Tibial nerve (tissue), 4 donors: Measurements from ENCODE around the gene TMOD4. TPM values are rescaled to one million over a fixed set of nuclear protein-coding genes. Genes with fewer than 3 reads are reported as not detected.

ENCODE experiments used
- DNase-seq, 2 donors: peaks; one replicate each; pipeline ENCODE4 v3.0.0-alpha.2; 2019; ENCODE audit warnings: low spot score in 2 of 2
- H3K27ac ChIP-seq, 4 donors: fragments of 200-600 bp; sonication (generic) in 3 of 4; one replicate each; pipeline ENCODE4 v1.5.1; 2017 to 2019; ENCODE audit warnings: mild to moderate bottlenecking in 1 of 4
- H3K27me3 ChIP-seq, 2 donors: fragments of 200-600 bp; sonication (generic) in 1 of 2; one replicate each; pipeline versions ENCODE4 v1.5.1 to v1.6.0; 2017 to 2019
- H3K36me3 ChIP-seq, 3 donors: fragments of 200-600 bp; sonication (generic); one replicate each; pipeline ENCODE4 v1.5.1; 2018 to 2019
- H3K4me1 ChIP-seq, 4 donors: fragments of 200-600 bp; sonication (generic) in 3 of 4; one replicate each; pipeline ENCODE4 v1.5.1; 2017 to 2019
- H3K4me3 ChIP-seq, 4 donors: fragments of 200-600 bp; sonication (generic) in 3 of 4; one replicate each; pipeline ENCODE4 v1.5.1; 2017 to 2019; ENCODE audit warnings: mild to moderate bottlenecking in 1 of 4, moderate library complexity in 1 of 4
- H3K9me3 ChIP-seq, 4 donors: fragments of 200-600 bp; sonication (generic) in 3 of 4; one replicate each; pipeline ENCODE4 v1.5.1; 2017 to 2019
- EP300 ChIP-seq, 2 donors: sonication (generic); formaldehyde crosslinking; IDR thresholded peaks; one replicate each; pipeline ENCODE4 v1.6.1; 2017; ENCODE audit warnings: antibody characterized with exemption in 2 of 2, mild to moderate bottlenecking in 1 of 2
- POLR2A ChIP-seq, 2 donors: fragments of 450-650 bp; IDR thresholded peaks; one replicate each; pipeline ENCODE4 v1.6.1; 2017; ENCODE audit warnings: antibody characterized with exemption in 2 of 2, mild to moderate bottlenecking in 2 of 2, moderate library complexity in 2 of 2
- WGBS, 2 donors: methylation state at CpG; one replicate each; pipeline ENCODE4 v1.1.5; 2018; 5-methylcytosine and 5-hydroxymethylcytosine counted together
- total RNA-seq, 4 donors: library from RNA; depleted of rRNA; stranded (reverse); fragments of >200 nt; gene quantifications; one replicate each; pipeline ENCODE4 v1.1.0, GENCODE V29; 2016
- TF ChIP-seq, protein P1 (sequence below), 5 experiments: fragments of 200-600 bp in 3 of 5; fragments of 450-650 bp in 2 of 5; sonication (generic) in 3 of 5; IDR thresholded peaks; one replicate each; pipeline ENCODE4 v1.5.1; 2016 to 2019; ENCODE audit warnings: antibody characterized with exemption in 5 of 5, mild to moderate bottlenecking in 3 of 5, moderate library complexity in 2 of 5

TMOD4 gene
- total RNA-seq, 4 donors from 2014 or later: 1.1 to 4.8 TPM; not detected in 2

DNA sequence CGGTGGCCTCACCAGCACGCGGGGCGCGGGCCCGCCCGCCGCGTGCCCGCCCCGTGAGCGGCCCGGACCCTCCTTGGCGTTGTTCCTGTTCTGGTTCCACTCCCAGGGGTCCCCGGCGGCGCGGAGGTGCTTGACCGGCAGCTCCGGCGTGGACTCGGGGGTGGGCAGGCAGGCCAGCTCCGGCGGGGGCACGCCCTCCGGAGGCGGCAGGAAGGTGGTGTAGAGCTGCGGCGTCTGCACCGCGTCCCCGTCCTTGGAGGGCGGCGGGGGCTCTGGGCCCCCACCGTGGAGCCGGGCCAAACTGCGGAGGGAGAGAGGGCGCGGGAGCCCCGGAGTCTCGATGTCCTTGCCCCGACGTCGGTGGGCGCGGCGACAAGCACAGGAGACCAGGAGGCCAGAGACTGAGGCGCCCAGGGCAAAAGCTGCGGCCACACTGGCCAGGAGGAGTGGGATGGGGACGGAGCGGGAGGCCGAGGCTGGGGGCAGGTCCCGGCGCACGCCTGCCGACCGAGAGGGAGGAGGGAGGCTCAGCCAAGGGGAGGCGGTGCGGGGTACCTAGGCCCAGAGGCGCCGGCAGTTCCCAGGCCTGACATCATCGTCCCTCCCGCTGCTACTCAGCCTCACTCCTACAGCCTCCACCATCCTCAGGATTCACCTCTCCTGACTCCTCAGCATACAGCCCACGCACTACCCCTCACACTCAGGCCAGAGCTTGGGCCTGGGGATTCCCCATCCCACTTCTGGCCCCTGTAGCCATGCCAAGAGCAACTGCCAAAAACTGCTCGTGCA, 42.6 kb downstream of the TMOD4 start:
- TF ChIP-seq, protein P1, sequence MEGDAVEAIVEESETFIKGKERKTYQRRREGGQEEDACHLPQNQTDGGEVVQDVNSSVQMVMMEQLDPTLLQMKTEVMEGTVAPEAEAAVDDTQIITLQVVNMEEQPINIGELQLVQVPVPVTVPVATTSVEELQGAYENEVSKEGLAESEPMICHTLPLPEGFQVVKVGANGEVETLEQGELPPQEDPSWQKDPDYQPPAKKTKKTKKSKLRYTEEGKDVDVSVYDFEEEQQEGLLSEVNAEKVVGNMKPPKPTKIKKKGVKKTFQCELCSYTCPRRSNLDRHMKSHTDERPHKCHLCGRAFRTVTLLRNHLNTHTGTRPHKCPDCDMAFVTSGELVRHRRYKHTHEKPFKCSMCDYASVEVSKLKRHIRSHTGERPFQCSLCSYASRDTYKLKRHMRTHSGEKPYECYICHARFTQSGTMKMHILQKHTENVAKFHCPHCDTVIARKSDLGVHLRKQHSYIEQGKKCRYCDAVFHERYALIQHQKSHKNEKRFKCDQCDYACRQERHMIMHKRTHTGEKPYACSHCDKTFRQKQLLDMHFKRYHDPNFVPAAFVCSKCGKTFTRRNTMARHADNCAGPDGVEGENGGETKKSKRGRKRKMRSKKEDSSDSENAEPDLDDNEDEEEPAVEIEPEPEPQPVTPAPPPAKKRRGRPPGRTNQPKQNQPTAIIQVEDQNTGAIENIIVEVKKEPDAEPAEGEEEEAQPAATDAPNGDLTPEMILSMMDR (IDR thresholded peaks at IDR 0.05): no peak
- TF ChIP-seq POLR2A (IDR thresholded peaks at IDR 0.05) (no peak), EP300 (IDR thresholded peaks at IDR 0.05) (no peak)
- peaks cover 0 to 22% (median 0%) of the 10 kb centered on the region in 4 donors for H3K4me1 ChIP-seq
- WGBS, 2 donors: 58 to 76% methylated on average over 45 to 55 of the region's 65 CpGs
- H3K27me3 ChIP-seq: no peaks in the 10 kb centered on the region
- no peak overlapping the region for H3K4me3 ChIP-seq
- H3K9me3 ChIP-seq: no peaks in the 10 kb centered on the region
- H3K36me3 ChIP-seq: peaks cover 0 to 52% (median 0%) of the 10 kb centered on the region in 3 donors
- peak overlapping the region in 1 of 4 donors; percentile 10 for H3K27ac ChIP-seq
- DNase-seq: no peak

DNA sequence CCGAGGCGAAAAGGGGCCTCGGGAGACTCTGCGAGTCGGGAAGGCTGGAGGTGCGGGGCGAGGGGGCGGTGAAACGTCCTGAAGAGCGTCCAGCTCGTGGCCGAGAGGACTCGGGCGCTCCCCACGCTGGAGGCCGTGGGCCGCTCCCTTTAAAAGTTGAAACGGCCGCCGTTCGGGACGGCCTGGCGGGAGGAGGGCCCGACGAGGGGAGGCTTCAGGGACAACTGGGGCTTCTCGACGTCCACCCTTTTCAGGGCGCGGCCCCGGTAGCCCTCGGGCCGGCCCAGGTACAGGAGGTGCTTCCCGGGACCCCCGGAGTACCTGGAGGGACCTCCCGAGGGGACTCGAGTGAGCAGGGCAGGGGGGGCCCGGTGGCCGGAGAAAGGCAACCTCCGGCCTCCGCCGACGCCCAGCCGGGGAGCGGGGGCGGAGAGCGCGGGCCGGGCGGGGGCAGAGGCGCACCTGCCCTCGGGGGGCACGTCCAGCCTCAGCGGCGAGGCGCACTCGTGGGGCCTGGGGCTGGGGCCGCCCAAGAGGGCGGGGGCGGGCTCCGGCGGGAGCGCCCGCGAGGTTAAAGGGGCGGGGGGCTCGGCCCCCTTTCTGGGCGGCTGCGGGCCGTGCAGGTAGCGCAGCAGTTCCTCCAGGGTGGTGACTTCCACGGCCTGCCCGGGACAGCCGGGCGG, 43.3 kb downstream of the TMOD4 start:
- H3K27ac ChIP-seq: peak overlapping the region in 3 of 4 donors; percentile 59 to 84 (median 73)
- 14 to 26% methylated on average over 5 to 25 of the region's 74 CpGs for WGBS, 2 donors
- no peaks in the 10 kb centered on the region for H3K27me3 ChIP-seq
- TF ChIP-seq EP300 (IDR thresholded peaks at IDR 0.05) (no peak), POLR2A (IDR thresholded peaks at IDR 0.05) (no peak)
- TF ChIP-seq, protein P1 (IDR thresholded peaks at IDR 0.05): no peak
- H3K36me3 ChIP-seq: peaks cover 0 to 44% (median 0%) of the 10 kb centered on the region in 3 donors
- H3K9me3 ChIP-seq: no peaks in the 10 kb centered on the region
- no peak for DNase-seq
- peak overlapping the region; percentile 40 to 55 (median 42) for H3K4me3 ChIP-seq
- peaks cover 0 to 22% (median 0%) of the 10 kb centered on the region in 4 donors for H3K4me1 ChIP-seq

DNA sequence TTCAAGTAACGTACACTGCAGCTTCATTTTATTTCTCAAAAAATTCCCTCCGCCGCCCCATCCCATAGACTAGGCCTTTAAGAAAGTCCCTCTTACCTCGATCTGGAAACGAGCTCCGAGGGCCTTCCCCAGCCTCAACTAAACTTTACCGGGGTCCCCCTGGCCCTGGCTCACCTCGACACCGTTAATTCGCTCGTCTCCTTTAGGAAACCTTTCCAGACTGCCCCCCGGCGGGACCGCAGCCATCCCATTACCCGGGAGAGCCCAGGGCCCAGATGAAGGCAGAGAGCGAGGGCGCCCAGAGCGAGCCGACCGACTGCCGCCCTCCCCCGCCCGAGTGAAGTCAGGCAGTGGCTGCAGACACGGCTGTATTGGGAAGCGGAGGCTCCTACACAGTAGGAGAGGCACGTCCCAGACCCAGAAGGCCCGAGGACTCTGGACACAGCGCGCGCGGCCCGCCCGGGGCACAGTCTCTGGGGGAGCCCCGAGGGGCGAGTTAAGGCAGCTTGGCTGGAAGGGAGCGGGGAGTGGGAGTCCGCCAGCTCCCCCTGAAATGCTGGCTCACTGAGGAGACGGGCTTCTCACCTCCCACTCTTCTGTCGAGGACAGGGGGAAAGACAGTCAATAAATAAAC, 44.0 kb downstream of the TMOD4 start:
- H3K4me1 ChIP-seq: peaks cover 0 to 22% (median 0%) of the 10 kb centered on the region in 4 donors
- peak overlapping the region; percentile 40 to 55 (median 42) for H3K4me3 ChIP-seq

DNA sequence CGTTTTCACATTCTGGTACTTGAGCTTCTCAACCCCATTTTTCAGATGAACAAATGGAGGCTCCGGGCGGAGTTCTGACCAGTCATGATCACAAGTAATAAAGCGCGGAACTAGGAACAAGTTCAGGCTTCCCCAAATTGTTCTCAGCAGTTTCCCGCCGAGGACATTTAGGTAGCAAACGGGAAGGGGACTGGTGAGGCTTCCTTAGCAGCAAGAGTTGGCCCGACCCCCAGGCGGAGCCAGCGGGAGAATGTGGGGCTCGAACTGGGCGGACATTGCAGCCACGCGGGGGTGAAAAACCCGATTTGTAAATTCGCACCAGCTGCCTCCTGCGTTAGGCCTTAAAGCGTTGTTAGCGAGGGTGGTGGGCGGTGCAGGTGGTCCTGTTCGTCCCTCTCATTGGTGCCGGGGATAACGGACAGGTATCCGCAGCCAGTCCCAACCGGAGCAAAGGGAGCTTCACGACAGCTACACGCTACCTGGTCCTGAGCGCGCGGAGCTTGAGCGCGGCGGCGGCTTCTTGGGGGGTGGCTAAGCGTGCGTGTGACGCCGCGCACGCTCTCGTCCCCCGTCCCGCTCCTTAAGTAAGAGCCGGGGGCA, 44.7 kb downstream of the TMOD4 start:
- Histone ChIP-seq H3K27ac (peak overlapping the region; percentile 56 to 84 (median 66)), H3K9me3 (no peaks in the 10 kb centered on the region), H3K4me1 (peaks cover 0 to 22% (median 0%) of the 10 kb centered on the region in 4 donors), H3K4me3 (peak overlapping the region; percentile 40 to 55 (median 42)), H3K27me3 (no peaks in the 10 kb centered on the region), H3K36me3 (peaks cover 0 to 34% (median 0%) of the 10 kb centered on the region in 3 donors)
- 6 to 9% methylated on average over 16 to 42 of the region's 45 CpGs for WGBS, 2 donors
- DNase-seq: peak; percentile 76 to 81
- TF ChIP-seq POLR2A (IDR thresholded peaks at IDR 0.05): peak in 1 of 2 donors; percentile 39
- TF ChIP-seq EP300 (IDR thresholded peaks at IDR 0.05): peak in 1 of 2 donors; percentile 64
- TF ChIP-seq, protein P1 (IDR thresholded peaks at IDR 0.05): peak in 2 of 5 experiments; percentile 18 to 29

More for the DNA sequence above, 44.0 kb downstream of the TMOD4 start:
- Histone ChIP-seq H3K27ac (peak overlapping the region; percentile 56 to 84 (median 66)), H3K27me3 (no peaks in the 10 kb centered on the region), H3K36me3 (peaks cover 0 to 38% (median 0%) of the 10 kb centered on the region in 3 donors), H3K9me3 (no peaks in the 10 kb centered on the region)
- TF ChIP-seq EP300 (IDR thresholded peaks at IDR 0.05) (no peak), POLR2A (IDR thresholded peaks at IDR 0.05) (no peak)
- TF ChIP-seq, protein P1 (IDR thresholded peaks at IDR 0.05): no peak
- DNase-seq: no peak
- WGBS, 2 donors: 11 to 20% methylated on average over 27 to 39 of the region's 39 CpGs
